ENCODE measurements around the gene OPCML. TPM values are rescaled to one million over a fixed set of nuclear protein-coding genes. Genes with fewer than 3 reads are reported as not detected.

Gene OPCML
- total RNA-seq, 4 donors from 2014 or later = 0.06 to 0.83 (median 0.24) TPM

DNA sequence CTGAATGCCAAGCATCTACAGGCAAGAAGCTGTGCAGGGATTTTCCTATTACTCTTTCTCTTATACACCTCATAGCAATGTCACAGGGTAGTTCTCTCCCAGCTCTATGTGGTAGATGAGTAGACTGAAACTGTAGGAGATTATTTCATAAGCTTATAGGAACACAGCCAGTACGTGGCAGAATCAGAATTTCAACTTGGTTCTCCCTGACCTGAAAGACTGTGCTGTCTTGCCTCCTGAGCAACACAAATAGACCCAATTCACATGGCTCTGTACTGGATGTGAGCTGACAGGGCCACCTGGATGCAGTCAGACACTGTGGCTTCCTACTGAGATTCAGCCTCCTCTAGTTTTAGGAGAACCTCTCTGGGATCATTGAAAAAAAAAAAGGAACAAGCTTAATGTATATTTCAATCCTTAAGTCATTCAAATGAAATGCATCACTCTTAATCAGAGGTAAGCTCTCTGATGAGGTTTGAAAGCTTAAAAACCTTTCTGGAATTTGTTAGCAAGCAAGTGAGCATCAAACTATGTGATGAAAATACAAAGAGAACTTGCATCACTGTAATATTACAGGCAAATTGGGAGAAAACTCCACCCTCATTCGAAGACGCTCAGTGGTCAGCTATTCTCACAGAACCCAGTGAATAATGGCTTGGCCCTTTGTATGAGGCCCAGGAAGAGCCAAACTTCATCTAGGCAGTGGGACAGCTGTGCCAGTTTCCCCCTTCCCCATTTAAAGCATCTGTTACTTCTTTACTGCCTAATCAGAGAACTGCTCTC, 1122.5 kb downstream of the OPCML start:
- H3K9me3 ChIP-seq = no peaks in the 10 kb centered on the region
- H3K27me3 ChIP-seq = peaks cover 0 to 16% (median 0%) of the 10 kb centered on the region in 4 donors
- no peaks in the 10 kb centered on the region for H3K4me1 ChIP-seq
- no peaks in the 10 kb centered on the region for H3K36me3 ChIP-seq
- no peak for TF ChIP-seq POLR2AphosphoS5 (IDR thresholded peaks at IDR 0.05)
- TF ChIP-seq, protein P1, sequence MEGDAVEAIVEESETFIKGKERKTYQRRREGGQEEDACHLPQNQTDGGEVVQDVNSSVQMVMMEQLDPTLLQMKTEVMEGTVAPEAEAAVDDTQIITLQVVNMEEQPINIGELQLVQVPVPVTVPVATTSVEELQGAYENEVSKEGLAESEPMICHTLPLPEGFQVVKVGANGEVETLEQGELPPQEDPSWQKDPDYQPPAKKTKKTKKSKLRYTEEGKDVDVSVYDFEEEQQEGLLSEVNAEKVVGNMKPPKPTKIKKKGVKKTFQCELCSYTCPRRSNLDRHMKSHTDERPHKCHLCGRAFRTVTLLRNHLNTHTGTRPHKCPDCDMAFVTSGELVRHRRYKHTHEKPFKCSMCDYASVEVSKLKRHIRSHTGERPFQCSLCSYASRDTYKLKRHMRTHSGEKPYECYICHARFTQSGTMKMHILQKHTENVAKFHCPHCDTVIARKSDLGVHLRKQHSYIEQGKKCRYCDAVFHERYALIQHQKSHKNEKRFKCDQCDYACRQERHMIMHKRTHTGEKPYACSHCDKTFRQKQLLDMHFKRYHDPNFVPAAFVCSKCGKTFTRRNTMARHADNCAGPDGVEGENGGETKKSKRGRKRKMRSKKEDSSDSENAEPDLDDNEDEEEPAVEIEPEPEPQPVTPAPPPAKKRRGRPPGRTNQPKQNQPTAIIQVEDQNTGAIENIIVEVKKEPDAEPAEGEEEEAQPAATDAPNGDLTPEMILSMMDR (IDR thresholded peaks at IDR 0.05) = no peak
- no peak for TF ChIP-seq POLR2A (IDR thresholded peaks at IDR 0.05; ENCODE audit: low read depth)
- TF ChIP-seq EP300 (IDR thresholded peaks at IDR 0.05) = no peak
- intact Hi-C loops (cut with DNase I) = no loop called here
- DNase-seq (ENCODE audit: extremely low spot score) = no peak
- H3K4me3 ChIP-seq = no peak overlapping the region
- no peak overlapping the region for H3K27ac ChIP-seq (replicated peaks in 1 of 4)
- 82% methylated on average over 3 of the region's 3 CpGs for WGBS

- no peaks in the 10 kb centered on the region for H3K36me3 ChIP-seq
- H3K9me3 ChIP-seq = no peaks in the 10 kb centered on the region
- intact Hi-C loops (cut with DNase I) = no loop called here
- no peaks in the 10 kb centered on the region for H3K4me1 ChIP-seq
- H3K27ac ChIP-seq (replicated peaks in 1 of 4) = no peak overlapping the region
- WGBS = 85% methylated on average over 1 of the region's 1 CpG
- peaks cover 0 to 21% (median 0%) of the 10 kb centered on the region in 4 donors for H3K27me3 ChIP-seq
- TF ChIP-seq, protein P1 (IDR thresholded peaks at IDR 0.05) = no peak
- no peak for TF ChIP-seq POLR2AphosphoS5 (IDR thresholded peaks at IDR 0.05)
- TF ChIP-seq POLR2A (IDR thresholded peaks at IDR 0.05; ENCODE audit: low read depth) = no peak
- no peak for TF ChIP-seq EP300 (IDR thresholded peaks at IDR 0.05)
- H3K4me3 ChIP-seq = no peak overlapping the region
- DNase-seq (ENCODE audit: extremely low spot score) = no peak
Measured at GRCh38 chr11:132408877-132409276, 1123.4 kb downstream of the OPCML start.

- WGBS = 45% methylated on average over 4 of the region's 4 CpGs
- Histone ChIP-seq H3K36me3 (no peaks in the 10 kb centered on the region), H3K27ac (replicated peaks in 1 of 4) (no peak overlapping the region), H3K4me1 (no peaks in the 10 kb centered on the region), H3K9me3 (no peaks in the 10 kb centered on the region), H3K27me3 (peaks cover 0 to 28% (median 1%) of the 10 kb centered on the region in 4 donors), H3K4me3 (no peak overlapping the region)
- no peak for TF ChIP-seq EP300 (IDR thresholded peaks at IDR 0.05)
- no peak for TF ChIP-seq POLR2A (IDR thresholded peaks at IDR 0.05; ENCODE audit: low read depth)
- DNase-seq (ENCODE audit: extremely low spot score) = peak; percentile 57
- intact Hi-C loops (cut with DNase I) = no loop called here
Measured at GRCh38 chr11:132405728-132406127, 1126.6 kb downstream of the OPCML start.

GRCh38 chr11:132402071-132402684, 1130.1 kb downstream of the OPCML start:
- Histone ChIP-seq H3K36me3 (no peaks in the 10 kb centered on the region), H3K4me1 (no peaks in the 10 kb centered on the region), H3K9me3 (peaks cover 0 to 4% (median 0%) of the 10 kb centered on the region in 4 donors), H3K27ac (replicated peaks in 1 of 4) (no peak overlapping the region), H3K4me3 (no peak overlapping the region), H3K27me3 (peaks cover 0 to 30% (median 1%) of the 10 kb centered on the region in 4 donors)
- WGBS = 11% methylated on average over 5 of the region's 8 CpGs
- no peak for TF ChIP-seq POLR2AphosphoS5 (IDR thresholded peaks at IDR 0.05)
- TF ChIP-seq, protein P1 (IDR thresholded peaks at IDR 0.05) = peak; percentile 6 to 24 (median 22)
- intact Hi-C loops (cut with DNase I) = no loop called here
- peak; percentile 87 for DNase-seq (ENCODE audit: extremely low spot score)

GRCh38 chr11:132396318-132396717, 1136.0 kb downstream of the OPCML start:
- 91% methylated on average over 4 of the region's 4 CpGs for WGBS
- Histone ChIP-seq H3K4me3 (no peak overlapping the region), H3K4me1 (no peaks in the 10 kb centered on the region), H3K27ac (replicated peaks in 1 of 4) (no peak overlapping the region), H3K9me3 (peaks cover 0 to 5% (median under 1%) of the 10 kb centered on the region in 4 donors), H3K36me3 (no peaks in the 10 kb centered on the region), H3K27me3 (peaks cover 0 to 7% (median 0%) of the 10 kb centered on the region in 4 donors)
- no peak for TF ChIP-seq EP300 (IDR thresholded peaks at IDR 0.05)
- no peak for TF ChIP-seq POLR2AphosphoS5 (IDR thresholded peaks at IDR 0.05)
- TF ChIP-seq, protein P1 (IDR thresholded peaks at IDR 0.05) = no peak
- DNase-seq (ENCODE audit: extremely low spot score) = peak; percentile 57
- intact Hi-C loops (cut with DNase I) = no loop called here

All from esophagus muscularis mucosa (tissue), 4 donors.